PC-9 (cell line): Measurements from ENCODE around the gene TRIB2. TPM values are rescaled to one million over a fixed set of nuclear protein-coding genes. Genes with fewer than 3 reads are reported as not detected.

ENCODE experiments used
- BruUV-seq: library from RNA; stranded (reverse); fragments of 400-500 nt; replicated peaks from 2 replicates; lab custom pipeline; 2021; lab: Mats Ljungman, UMichigan
- CTCF ChIA-PET: fragments of 300-600 bp; sonication (Branson Sonifier 250); formaldehyde crosslinking; loops from one replicate; lab custom pipeline; 2022; ENCODE audit warnings: antibody characterized with exemption; lab: Charles Lee
- POLR2A ChIA-PET: fragments of 300-600 bp; sonication (Branson Sonifier 250); formaldehyde crosslinking; loops from one replicate; lab custom pipeline; 2022; ENCODE audit warnings: antibody characterized with exemption; ENCODE audit not compliant: unreplicated experiment; lab: Charles Lee
- DNase-seq, 2 experiments: peaks; one replicate each; pipeline versions ENCODE4 v3.0.0 to v3.0.0-alpha.2; 2015 to 2022; ENCODE audit warnings: mixed read lengths in 1 of 2
- H2AFZ ChIP-seq: fragments of 200-600 bp; sonication (generic); 2 replicates; pipeline ENCODE4 v1.8.1; 2017; ENCODE audit warnings: antibody characterized with exemption
- H3F3A ChIP-seq: fragments of 200-600 bp; sonication (generic); 2 replicates; pipeline ENCODE4 v1.8.1; 2017; ENCODE audit warnings: antibody characterized with exemption, mild to moderate bottlenecking, low read depth; ENCODE audit not compliant: insufficient read depth
- H3K27ac ChIP-seq: fragments of 200-600 bp; sonication (generic); 2 replicates; pipeline ENCODE4 v1.6.1; 2016; ENCODE audit warnings: mixed run types
- H3K27me3 ChIP-seq: fragments of 200-600 bp; sonication (generic); 2 replicates; pipeline ENCODE4 v1.6.1; 2016; ENCODE audit warnings: low read depth, mixed run types; ENCODE audit not compliant: insufficient read depth
- H3K36me3 ChIP-seq: fragments of 200-600 bp; sonication (generic); 2 replicates; pipeline ENCODE4 v1.6.1; 2016; ENCODE audit warnings: low read depth, mixed run types
- H3K4me1 ChIP-seq: fragments of 200-600 bp; sonication (generic); replicated peaks from 2 replicates; pipeline ENCODE4 v1.6.1; 2016; ENCODE audit warnings: mixed run types; ENCODE audit not compliant: insufficient read depth
- H3K4me2 ChIP-seq: fragments of 200-600 bp; sonication (generic); 2 replicates; pipeline ENCODE4 v1.6.1; 2017; ENCODE audit warnings: mixed run types
- H3K4me3 ChIP-seq: fragments of 200-600 bp; sonication (generic); 2 replicates; pipeline ENCODE4 v1.6.1; 2016; ENCODE audit warnings: mixed run types
- H3K79me2 ChIP-seq: fragments of 200-600 bp; sonication (generic); 2 replicates; pipeline ENCODE4 v1.6.1; 2017; ENCODE audit warnings: low read depth, mixed run types
- H3K9me2 ChIP-seq: fragments of 200-600 bp; sonication (generic); 2 replicates; pipeline ENCODE4 v1.8.1; 2017; ENCODE audit warnings: mild to moderate bottlenecking; ENCODE audit not compliant: insufficient read depth
- H3K9me3 ChIP-seq: fragments of 200-600 bp; sonication (generic); 2 replicates; pipeline ENCODE4 v1.8.1; 2016; ENCODE audit warnings: low read depth; ENCODE audit not compliant: insufficient read depth
- H4K20me1 ChIP-seq: fragments of 200-600 bp; sonication (generic); 2 replicates; pipeline ENCODE4 v1.8.1; 2017; ENCODE audit not compliant: insufficient read depth
- CTCF ChIP-seq: fragments of 200-600 bp; sonication (generic); conservative IDR thresholded peaks from 2 replicates; pipeline ENCODE4 v1.6.1; 2017; ENCODE audit warnings: mixed run types, antibody characterized with exemption, mild to moderate bottlenecking, moderate library complexity
- EZH2 ChIP-seq: fragments of 200-600 bp; sonication (generic); IDR thresholded peaks from 2 replicates; pipeline ENCODE4 v1.8.0; 2017; ENCODE audit warnings: antibody characterized with exemption, low read depth
- intact Hi-C: fragments of 100-400 bp; cut with micrococcal nuclease; formaldehyde crosslinking; loops from one replicate; pipeline ENCODE4 v1.10.0; 2022; ENCODE audit not compliant: unreplicated experiment
- total RNA-seq: library from RNA; stranded (reverse); gene quantifications from 2 replicates; pipeline ENCODE4 v1.2.3, GENCODE V29; 2021

TRIB2 gene
- total RNA-seq, 1 experiment from 2014 or later: 18.9 TPM

- intact Hi-C loops: no loop called here
- H3K27ac ChIP-seq: no peak overlapping the region
- BruUV-seq: no TSS peak
- no peak for DNase-seq
- H3K36me3 ChIP-seq: no peaks in the 10 kb centered on the region
- ChIA-PET CTCF (no interaction called here), POLR2A (no interaction called here)
- H3F3A ChIP-seq: no peaks in the 10 kb centered on the region
- no peaks in the 10 kb centered on the region for H4K20me1 ChIP-seq
- H3K4me3 ChIP-seq: no peak overlapping the region
- TF ChIP-seq EZH2 (no peak), CTCF (no peak)
- no peaks in the 10 kb centered on the region for H3K9me2 ChIP-seq
- H2AFZ ChIP-seq: no peak overlapping the region
- H3K79me2 ChIP-seq: no peaks in the 10 kb centered on the region
- H3K4me2 ChIP-seq: no peak overlapping the region
- no peaks in the 10 kb centered on the region for H3K27me3 ChIP-seq
- no peaks in the 10 kb centered on the region for H3K4me1 ChIP-seq
- no peaks in the 10 kb centered on the region for H3K9me3 ChIP-seq
Observed at GRCh38 chr2:12750166-12750905, 33.6 kb downstream of the TRIB2 start.

GRCh38 chr2:12754643-12755042 is 37.9 kb downstream of the TRIB2 start:
- intact Hi-C loops: loop anchor here (5.0 kb wide), 1 partner anchor 63 kb away; no protein-coding TSS in a partner anchor

GRCh38 chr2:12755384-12755783 is 38.6 kb downstream of the TRIB2 start:
- H4K20me1 ChIP-seq: no peaks in the 10 kb centered on the region
- no peaks in the 10 kb centered on the region for H3K36me3 ChIP-seq
- H3K9me2 ChIP-seq: no peaks in the 10 kb centered on the region
- ChIA-PET CTCF (no interaction called here), POLR2A (no interaction called here)
- 0 out of 2 replicates have a peak, but pooled peaks cover 1% of the 10 kb centered on the region for H3K9me3 ChIP-seq
- no TSS peak for BruUV-seq
- no peak overlapping the region for H2AFZ ChIP-seq
- no peak for DNase-seq
- intact Hi-C loops: loop anchor here (5.0 kb wide), 1 partner anchor 62 kb away; no protein-coding TSS in a partner anchor
- H3K79me2 ChIP-seq: no peaks in the 10 kb centered on the region
- H3K4me3 ChIP-seq: no peak overlapping the region
- no peak for TF ChIP-seq CTCF
- no peak for TF ChIP-seq EZH2
- peaks cover 18% of the 10 kb centered on the region; the same call in 1 of the 2 replicates for H3F3A ChIP-seq
- peaks cover 19% of the 10 kb centered on the region for H3K4me1 ChIP-seq
- no peaks in the 10 kb centered on the region for H3K27me3 ChIP-seq
- no peak overlapping the region for H3K27ac ChIP-seq
- no peak overlapping the region for H3K4me2 ChIP-seq

More at GRCh38 chr2:12754643-12755042, 37.9 kb downstream of the TRIB2 start:
- H3K9me3 ChIP-seq: no peaks in the 10 kb centered on the region
- H3K4me2 ChIP-seq: no peak overlapping the region
- DNase-seq: no peak
- peaks cover 15% of the 10 kb centered on the region; the same call in 1 of the 2 replicates for H3F3A ChIP-seq
- no peaks in the 10 kb centered on the region for H3K9me2 ChIP-seq
- H4K20me1 ChIP-seq: no peaks in the 10 kb centered on the region
- no peaks in the 10 kb centered on the region for H3K27me3 ChIP-seq
- BruUV-seq: no TSS peak
- TF ChIP-seq CTCF (no peak), EZH2 (no peak)
- peaks cover 15% of the 10 kb centered on the region for H3K4me1 ChIP-seq
- H3K27ac ChIP-seq: no peak overlapping the region
- no peak overlapping the region for H2AFZ ChIP-seq
- CTCF ChIA-PET: no interaction called here
- H3K36me3 ChIP-seq: no peaks in the 10 kb centered on the region
- no peak overlapping the region for H3K4me3 ChIP-seq
- no peaks in the 10 kb centered on the region for H3K79me2 ChIP-seq
- POLR2A ChIA-PET: no interaction called here
